HG02571 (cell line): ENCODE measurements around the gene DSG4.

ENCODE experiments used
- ATAC-seq: cut with Tn5 transposase; IDR thresholded peaks from one replicate; pipeline ENCODE4 v1.9.1; 2021; ENCODE audit warnings: mild to moderate bottlenecking, moderate library complexity; ENCODE audit not compliant: unreplicated experiment

Gene DSG4

GRCh38 chr18:31409276-31409675, 32.7 kb downstream of the DSG4 start:
- ATAC-seq, result no peak

GRCh38 chr18:31410716-31411483, 34.3 kb downstream of the DSG4 start:
- no peak for ATAC-seq

GRCh38 chr18:31413137-31413536, 36.6 kb downstream of the DSG4 start:
- ATAC-seq, result no peak

GRCh38 chr18:31417850-31418249, 41.3 kb downstream of the DSG4 start:
- no peak for ATAC-seq

- ATAC-seq, result no peak
These were observed 42.9 kb downstream of the DSG4 start for GRCh38 chr18:31419457-31419932.

GRCh38 chr18:31420032-31420431, 43.5 kb downstream of the DSG4 start:
- no peak for ATAC-seq

GRCh38 chr18:31420524-31420923, 43.9 kb downstream of the DSG4 start:
- no peak for ATAC-seq

GRCh38 chr18:31424383-31424988, 47.9 kb downstream of the DSG4 start:
- ATAC-seq, result no peak

GRCh38 chr18:31426021-31426420, 49.4 kb downstream of the DSG4 start:
- no peak for ATAC-seq

- no peak for ATAC-seq
These were observed 50.4 kb downstream of the DSG4 start for GRCh38 chr18:31426871-31427406.

GRCh38 chr18:31428211-31428610, 51.6 kb downstream of the DSG4 start:
- no peak for ATAC-seq

GRCh38 chr18:31429623-31430022, 53.0 kb downstream of the DSG4 start:
- no peak for ATAC-seq

GRCh38 chr18:31430072-31430471, 53.5 kb downstream of the DSG4 start:
- ATAC-seq, result no peak

GRCh38 chr18:31430554-31430953, 54.0 kb downstream of the DSG4 start:
- no peak for ATAC-seq

GRCh38 chr18:31432316-31432715, 55.7 kb downstream of the DSG4 start:
- no peak for ATAC-seq

GRCh38 chr18:31436825-31437224, 60.2 kb downstream of the DSG4 start:
- no peak for ATAC-seq

GRCh38 chr18:31438402-31438801, 61.8 kb downstream of the DSG4 start:
- ATAC-seq, result peak; percentile 74

- no peak for ATAC-seq
These were observed 63.3 kb downstream of the DSG4 start for GRCh38 chr18:31439807-31440325.

GRCh38 chr18:31440787-31441186, 64.2 kb downstream of the DSG4 start:
- no peak for ATAC-seq

GRCh38 chr18:31441493-31441892, 64.9 kb downstream of the DSG4 start:
- ATAC-seq, result no peak

- ATAC-seq, result no peak
These were observed 67.6 kb downstream of the DSG4 start for GRCh38 chr18:31444142-31444541.

- ATAC-seq, result no peak
These were observed 69.3 kb downstream of the DSG4 start for GRCh38 chr18:31445908-31446307.
